CD8-positive, alpha-beta memory T cell (primary cell): Measurements from ENCODE around the gene BFSP2. TPM values are rescaled to one million over a fixed set of nuclear protein-coding genes. Genes with fewer than 3 reads are reported as not detected.
"Not testable (repeated sequence)": the region's sequence is repeated elsewhere in the genome, so short reads cannot be mapped to it uniquely, and the experiment has no call there.

Experiments used
- CTCF ChIA-PET: fragments of 350-600 bp; sonication (Branson Sonifier 250); formaldehyde crosslinking; loops from one replicate; lab custom pipeline; 2021; ENCODE audit warnings: antibody characterized with exemption; lab: Charles Lee
- POLR2A ChIA-PET: fragments of 350-600 bp; sonication (Branson Sonifier 250); formaldehyde crosslinking; loops from one replicate; lab custom pipeline; 2021; ENCODE audit warnings: antibody characterized with exemption; lab: Charles Lee
- DNase-seq, 5 donors: peaks; one replicate each; pipeline versions ENCODE4 v3.0.0 to v3.0.0-alpha.2; 2020 to 2022; ENCODE audit warnings: mixed read lengths in 1 of 5
- H3K27ac ChIP-seq: one replicate; pipeline ENCODE4 v1.7.0; 2013; ENCODE audit warnings: low read depth, mild to moderate bottlenecking, low read length, moderate library complexity
- H3K27me3 ChIP-seq: 2 replicates; pipeline ENCODE4 v1.7.0; 2013; ENCODE audit warnings: low read length, mild to moderate bottlenecking; ENCODE audit not compliant: insufficient read depth, poor library complexity, severe bottlenecking
- H3K36me3 ChIP-seq: 2 replicates; pipeline ENCODE4 v1.7.0; 2013; ENCODE audit warnings: mild to moderate bottlenecking, low read length, moderate library complexity; ENCODE audit not compliant: insufficient read depth
- H3K4me1 ChIP-seq: 2 replicates; pipeline ENCODE4 v1.7.0; 2013; ENCODE audit warnings: mild to moderate bottlenecking, low read length, moderate library complexity; ENCODE audit not compliant: insufficient read depth
- H3K4me3 ChIP-seq: 2 replicates; pipeline ENCODE4 v1.7.0; 2013; ENCODE audit warnings: mild to moderate bottlenecking, low read length
- H3K9me3 ChIP-seq: 2 replicates; pipeline ENCODE4 v1.7.0; 2013; ENCODE audit warnings: mild to moderate bottlenecking, low read length
- H3K27ac Mint-ChIP-seq, 8 donors: one replicate each; pipeline ENCODE4 v1.8.0; 2020 to 2021; ENCODE audit warnings: mixed read lengths in 8 of 8, mild to moderate bottlenecking in 6 of 8, inconsistent platforms in 3 of 8, moderate library complexity in 3 of 8
- H3K27me3 Mint-ChIP-seq, 2 donors: one replicate each; pipeline ENCODE4 v1.8.0; 2020 to 2021; ENCODE audit warnings: mixed read lengths in 2 of 2, mild to moderate bottlenecking in 1 of 2, moderate library complexity in 1 of 2
- H3K36me3 Mint-ChIP-seq, 3 donors: one replicate each; pipeline ENCODE4 v1.8.0; 2020 to 2021; ENCODE audit warnings: mixed read lengths in 3 of 3, inconsistent platforms in 1 of 3, mild to moderate bottlenecking in 1 of 3
- H3K4me1 Mint-ChIP-seq, 3 donors: one replicate each; pipeline ENCODE4 v1.8.0; 2020 to 2021; ENCODE audit warnings: mixed read lengths in 3 of 3, inconsistent platforms in 1 of 3, mild to moderate bottlenecking in 1 of 3
- H3K4me3 Mint-ChIP-seq, 7 donors: one replicate each; pipeline ENCODE4 v1.8.0; 2020 to 2021; ENCODE audit warnings: mixed read lengths in 7 of 7, mild to moderate bottlenecking in 6 of 7, moderate library complexity in 4 of 7, inconsistent platforms in 2 of 7
- H3K9me3 Mint-ChIP-seq, 5 donors: one replicate each; pipeline ENCODE4 v1.8.0; 2020 to 2022; ENCODE audit warnings: mixed read lengths in 5 of 5, mild to moderate bottlenecking in 3 of 5, moderate library complexity in 2 of 5, inconsistent platforms in 1 of 5
- polyA plus RNA-seq: library from polyadenylated mRNA; unstranded; fragments of 300-500 nt; fragmentation: Illumina TruSeq; gene quantifications from one replicate; pipeline ENCODE4 v1.2.3, GENCODE V29; 2021
- total RNA-seq, 2 experiments: library from RNA; stranded (reverse); gene quantifications; one replicate each; pipeline ENCODE4 v1.2.3, GENCODE V29; 2021

BFSP2 gene
- total and polyA plus RNA-seq, 3 experiments from 2014 or later = 0.82 TPM; not detected in 2

DNA sequence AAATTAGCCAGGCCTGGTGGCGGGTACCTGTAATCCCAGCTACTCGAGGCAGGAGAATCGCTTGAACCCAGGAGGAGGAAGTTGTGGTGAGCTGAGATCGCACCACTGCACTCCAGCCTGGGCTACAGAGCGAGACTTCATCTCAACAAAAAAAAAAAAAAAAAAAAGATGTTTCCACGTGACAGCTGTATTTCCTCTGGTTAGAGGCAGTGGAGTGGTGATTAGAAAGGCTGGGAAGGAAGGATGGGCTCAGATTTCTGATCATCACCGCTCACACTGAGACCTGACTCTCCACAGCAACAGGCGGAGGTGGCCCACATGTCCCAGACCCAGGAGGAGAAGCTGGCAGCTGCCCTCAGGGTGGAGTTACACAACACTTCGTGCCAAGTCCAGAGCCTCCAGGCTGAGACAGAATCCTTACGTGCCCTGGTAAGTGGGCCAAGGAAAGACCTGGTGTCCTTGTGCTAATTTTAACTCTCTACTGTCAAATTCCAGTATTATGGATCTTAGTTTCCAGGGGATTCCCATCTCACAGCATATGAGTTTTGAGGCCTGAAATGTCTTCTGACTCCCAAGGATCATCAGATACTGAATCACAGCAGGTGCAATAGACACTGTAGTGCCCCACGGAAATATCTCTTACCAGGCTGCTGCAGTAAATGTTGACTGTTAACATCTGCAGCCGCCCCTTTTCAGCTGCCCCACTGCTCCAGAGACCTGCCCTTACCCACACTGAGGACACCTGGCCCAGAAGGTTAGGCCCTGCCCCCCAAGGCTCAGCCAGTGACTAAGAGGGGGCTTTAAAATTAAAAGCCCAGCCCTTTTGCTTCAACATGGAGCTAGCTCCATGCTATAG is 66.9 kb downstream of the BFSP2 start:
- H3K4me1 ChIP-seq = no peaks in the 10 kb centered on the region

DNA sequence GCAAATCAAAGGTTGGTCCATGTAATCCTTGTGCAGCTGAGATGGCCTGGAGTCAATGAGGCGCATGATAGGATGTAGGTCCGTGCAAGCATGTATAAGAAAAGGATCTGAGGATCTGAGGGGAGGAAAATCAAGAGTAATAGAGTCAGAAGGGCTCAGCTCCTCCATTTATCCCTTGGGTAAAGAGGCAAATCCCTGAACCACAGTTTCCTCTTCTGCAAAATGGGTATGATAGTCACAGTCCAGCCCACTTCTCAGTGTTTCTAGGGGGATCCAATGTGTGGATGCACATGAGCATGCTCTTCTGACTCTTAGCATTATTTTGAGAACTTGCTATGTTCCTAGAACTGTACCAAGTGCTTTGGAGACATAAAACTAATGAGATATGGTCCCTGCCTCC is 67.9 kb downstream of the BFSP2 start:
- DNase-seq = no peak
- no peaks in the 10 kb centered on the region for H3K4me1 ChIP-seq

More for the DNA sequence above, 66.9 kb downstream of the BFSP2 start:
- Mint-ChIP-seq H3K9me3 (no peaks in the 10 kb centered on the region), H3K27ac (peak overlapping the region in 1 of 8 donors; percentile 48), H3K4me1 (peaks cover 5 to 42% (median 19%) of the 10 kb centered on the region in 3 donors), H3K36me3 (peaks cover 0 to 1% (median 0%) of the 10 kb centered on the region in 3 donors), H3K4me3 (peak overlapping the region in 1 of 7 donors; percentile 11), H3K27me3 (peaks cover 0 to 4% of the 10 kb centered on the region in 2 donors)
- POLR2A ChIA-PET = interaction anchor here (0.6 to 1.2 kb wide), 3 partner anchors 18 to 110 kb away, joined by 3 to 5 read pairs (median 3); partner anchors contain the start of gene CDV3
- Histone ChIP-seq H3K27ac (no peak overlapping the region), H3K36me3 (no peaks in the 10 kb centered on the region), H3K27me3 (no peaks in the 10 kb centered on the region), H3K4me3 (no peak overlapping the region), H3K9me3 (no peaks in the 10 kb centered on the region)
- DNase-seq = no peak
- CTCF ChIA-PET = interaction anchor here (1.4 to 2.0 kb wide), 2 partner anchors 10 to 16 kb away, joined by 3 to 7 read pairs; no protein-coding TSS in a partner anchor

DNA sequence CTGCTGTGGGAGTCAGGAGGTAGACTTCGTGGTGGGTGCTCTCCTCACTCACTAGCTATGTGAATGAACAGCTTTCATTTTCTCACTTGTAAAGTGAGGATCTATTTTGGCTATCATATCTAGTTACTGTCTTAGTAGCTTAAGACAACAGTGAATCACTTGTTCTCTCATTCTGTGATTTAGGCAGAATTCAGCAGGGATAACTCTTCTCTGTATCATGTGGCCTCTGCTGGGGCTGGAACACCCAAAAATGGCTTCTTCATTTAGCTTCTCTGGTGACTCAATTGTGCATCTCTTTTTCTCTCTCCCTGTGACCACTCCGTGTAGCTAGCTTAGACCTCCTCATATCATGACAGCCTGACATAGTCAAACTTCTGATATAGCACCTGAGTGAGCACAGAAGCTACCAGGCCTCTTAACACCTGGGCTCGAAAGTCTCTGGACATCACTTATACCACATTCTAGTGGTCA is 68.4 kb downstream of the BFSP2 start:
- no peak overlapping the region for H3K4me3 ChIP-seq
- peak overlapping the region in 1 of 7 donors; percentile 36 for H3K4me3 Mint-ChIP-seq
- DNase-seq = no peak
- no peak overlapping the region for H3K27ac ChIP-seq
- no peaks in the 10 kb centered on the region for H3K4me1 ChIP-seq
- POLR2A ChIA-PET = no interaction called here
- no peaks in the 10 kb centered on the region for H3K36me3 ChIP-seq
- peaks cover 5 to 35% (median 19%) of the 10 kb centered on the region in 3 donors for H3K4me1 Mint-ChIP-seq
- CTCF ChIA-PET = interaction anchor here (1.1 to 2.0 kb wide), 4 partner anchors 9 to 20 kb away, joined by 3 to 7 read pairs (median 4); no protein-coding TSS in a partner anchor
- peaks cover 0 to 1% (median 0%) of the 10 kb centered on the region in 3 donors for H3K36me3 Mint-ChIP-seq
- no peaks in the 10 kb centered on the region for H3K9me3 ChIP-seq
- H3K27me3 ChIP-seq = no peaks in the 10 kb centered on the region
- no peaks in the 10 kb centered on the region for H3K9me3 Mint-ChIP-seq
- peak overlapping the region in 2 of 8 donors; percentile 6 to 21 for H3K27ac Mint-ChIP-seq
- H3K27me3 Mint-ChIP-seq = peaks cover 0 to 4% of the 10 kb centered on the region in 2 donors

More for the DNA sequence above, 67.9 kb downstream of the BFSP2 start:
- peaks cover 0 to 4% of the 10 kb centered on the region in 2 donors for H3K27me3 Mint-ChIP-seq
- H3K9me3 Mint-ChIP-seq = no peaks in the 10 kb centered on the region
- Histone ChIP-seq H3K36me3 (no peaks in the 10 kb centered on the region), H3K9me3 (no peaks in the 10 kb centered on the region), H3K27ac (no peak overlapping the region), H3K4me3 (no peak overlapping the region), H3K27me3 (no peaks in the 10 kb centered on the region)
- H3K27ac Mint-ChIP-seq = peak overlapping the region in 1 of 8 donors; percentile 21
- peak overlapping the region in 1 of 7 donors; percentile 36 for H3K4me3 Mint-ChIP-seq
- peaks cover 0 to 1% (median 0%) of the 10 kb centered on the region in 3 donors for H3K36me3 Mint-ChIP-seq
- H3K4me1 Mint-ChIP-seq = peaks cover 5 to 40% (median 19%) of the 10 kb centered on the region in 3 donors
- CTCF ChIA-PET = interaction anchor here (1.4 to 2.0 kb wide), 3 partner anchors 11 to 20 kb away, joined by 3 to 7 read pairs (median 4); no protein-coding TSS in a partner anchor
- POLR2A ChIA-PET = no interaction called here

DNA sequence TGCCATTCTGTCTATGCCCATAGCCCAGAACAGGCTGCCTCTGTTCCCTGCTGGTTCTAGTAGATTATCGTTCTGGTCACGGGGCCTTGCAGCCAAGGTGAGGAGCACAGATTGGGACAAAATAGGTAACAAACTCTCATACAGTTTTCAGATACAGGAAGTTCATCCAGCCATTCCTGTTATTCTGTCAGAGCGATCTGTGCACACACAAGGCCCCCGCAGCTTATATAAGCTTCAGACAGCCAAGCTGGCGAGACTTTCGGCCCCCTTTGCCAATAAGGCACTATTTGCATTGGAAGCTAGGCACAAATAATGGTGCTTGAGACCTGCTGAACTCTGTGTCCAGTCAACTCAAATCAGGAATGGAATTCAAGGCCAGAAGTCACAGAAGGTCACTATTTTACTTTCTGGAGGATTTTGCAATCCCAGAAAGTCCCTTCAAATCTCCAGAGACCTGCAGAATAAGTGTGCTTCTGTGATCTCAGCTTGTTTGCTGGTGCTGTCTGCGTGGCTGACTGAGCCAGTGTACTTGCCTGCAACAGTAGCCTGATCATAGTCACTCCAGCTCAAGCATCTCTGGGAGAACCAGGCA is 69.4 kb downstream of the BFSP2 start:
- H3K27ac Mint-ChIP-seq = peak overlapping the region in 1 of 8 donors; percentile 18
- Histone ChIP-seq H3K36me3 (no peaks in the 10 kb centered on the region), H3K4me3 (no peak overlapping the region), H3K27me3 (no peaks in the 10 kb centered on the region), H3K4me1 (no peaks in the 10 kb centered on the region), H3K27ac (no peak overlapping the region), H3K9me3 (no peaks in the 10 kb centered on the region)
- H3K27me3 Mint-ChIP-seq = peaks cover 0 to 4% of the 10 kb centered on the region in 2 donors
- DNase-seq = no peak
- CTCF ChIA-PET = interaction anchor here (1.1 kb wide), 1 partner anchor 10 kb away, joined by 3 read pairs; no protein-coding TSS in a partner anchor
- H3K9me3 Mint-ChIP-seq = no peaks in the 10 kb centered on the region
- POLR2A ChIA-PET = no interaction called here
- peaks cover 0 to 1% (median 0%) of the 10 kb centered on the region in 3 donors for H3K36me3 Mint-ChIP-seq
- no peak overlapping the region for H3K4me3 Mint-ChIP-seq
- peaks cover 5 to 30% (median 23%) of the 10 kb centered on the region in 3 donors for H3K4me1 Mint-ChIP-seq

DNA sequence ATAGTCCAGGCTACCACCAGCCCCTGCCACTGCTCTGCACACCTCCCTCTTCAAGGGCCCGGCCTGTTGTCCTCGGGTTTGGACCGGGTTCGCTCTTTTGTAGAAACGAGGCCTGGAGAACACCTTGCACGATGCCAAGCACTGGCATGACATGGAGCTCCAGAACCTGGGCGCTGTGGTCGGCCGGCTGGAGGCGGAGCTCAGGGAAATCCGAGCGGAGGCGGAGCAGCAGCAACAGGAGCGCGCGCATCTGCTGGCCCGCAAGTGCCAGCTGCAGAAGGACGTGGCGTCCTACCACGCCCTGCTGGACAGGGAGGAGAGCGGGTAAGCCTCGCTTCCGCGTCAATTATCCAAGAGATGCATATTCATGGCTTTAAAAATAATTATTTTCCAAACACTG is 72.4 kb downstream of the BFSP2 start:
- Histone ChIP-seq H3K9me3 (no peaks in the 10 kb centered on the region), H3K4me1 (peaks cover 9% of the 10 kb centered on the region), H3K4me3 (no peak overlapping the region), H3K36me3 (no peaks in the 10 kb centered on the region), H3K27me3 (no peaks in the 10 kb centered on the region), H3K27ac (no peak overlapping the region)
- Mint-ChIP-seq H3K4me3 (no peak overlapping the region), H3K4me1 (peaks cover 4 to 41% (median 35%) of the 10 kb centered on the region in 3 donors), H3K27ac (no peak overlapping the region), H3K27me3 (no peaks in the 10 kb centered on the region), H3K36me3 (peaks cover 0 to 1% (median 0%) of the 10 kb centered on the region in 3 donors), H3K9me3 (no peaks in the 10 kb centered on the region)
- CTCF ChIA-PET = interaction anchor here (0.9 to 2.1 kb wide), 2 partner anchors 16 to 20 kb away, joined by 3 to 7 read pairs; no protein-coding TSS in a partner anchor
- DNase-seq = no peak
- POLR2A ChIA-PET = no interaction called here

DNA sequence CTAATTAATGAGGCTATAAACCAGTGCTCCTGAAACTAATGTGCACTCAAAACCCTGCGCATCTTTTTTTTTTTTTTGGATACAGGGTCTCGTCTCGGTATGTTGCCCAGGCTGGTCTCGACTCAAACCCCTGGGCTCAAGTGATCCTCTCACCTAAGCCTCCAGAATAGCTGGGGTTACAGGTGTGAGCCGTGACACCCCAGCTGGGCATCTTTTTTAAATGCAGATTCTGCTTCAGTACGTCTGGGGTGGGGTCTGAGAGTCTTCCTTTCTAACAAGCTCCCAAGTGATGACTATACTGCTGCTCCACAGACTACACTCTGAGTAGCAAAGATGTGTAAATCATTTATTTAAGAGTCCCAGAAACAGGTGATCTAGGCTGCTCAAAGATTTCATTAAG is 73.0 kb downstream of the BFSP2 start:
- Mint-ChIP-seq H3K27me3 (no peaks in the 10 kb centered on the region), H3K4me1 (peaks cover 7 to 42% (median 29%) of the 10 kb centered on the region in 3 donors), H3K27ac (no peak overlapping the region), H3K9me3 (no peaks in the 10 kb centered on the region), H3K36me3 (peaks cover 0 to 1% (median 0%) of the 10 kb centered on the region in 3 donors), H3K4me3 (no peak overlapping the region)
- ChIA-PET CTCF (interaction anchor here (0.9 to 2.1 kb wide), 2 partner anchors 15 to 21 kb away, joined by 3 to 7 read pairs; no protein-coding TSS in a partner anchor), POLR2A (no interaction called here)
- Histone ChIP-seq H3K4me1 (peaks cover 9% of the 10 kb centered on the region), H3K27ac (no peak overlapping the region), H3K27me3 (no peaks in the 10 kb centered on the region), H3K9me3 (no peaks in the 10 kb centered on the region), H3K4me3 (no peak overlapping the region), H3K36me3 (no peaks in the 10 kb centered on the region)
- no peak for DNase-seq

DNA sequence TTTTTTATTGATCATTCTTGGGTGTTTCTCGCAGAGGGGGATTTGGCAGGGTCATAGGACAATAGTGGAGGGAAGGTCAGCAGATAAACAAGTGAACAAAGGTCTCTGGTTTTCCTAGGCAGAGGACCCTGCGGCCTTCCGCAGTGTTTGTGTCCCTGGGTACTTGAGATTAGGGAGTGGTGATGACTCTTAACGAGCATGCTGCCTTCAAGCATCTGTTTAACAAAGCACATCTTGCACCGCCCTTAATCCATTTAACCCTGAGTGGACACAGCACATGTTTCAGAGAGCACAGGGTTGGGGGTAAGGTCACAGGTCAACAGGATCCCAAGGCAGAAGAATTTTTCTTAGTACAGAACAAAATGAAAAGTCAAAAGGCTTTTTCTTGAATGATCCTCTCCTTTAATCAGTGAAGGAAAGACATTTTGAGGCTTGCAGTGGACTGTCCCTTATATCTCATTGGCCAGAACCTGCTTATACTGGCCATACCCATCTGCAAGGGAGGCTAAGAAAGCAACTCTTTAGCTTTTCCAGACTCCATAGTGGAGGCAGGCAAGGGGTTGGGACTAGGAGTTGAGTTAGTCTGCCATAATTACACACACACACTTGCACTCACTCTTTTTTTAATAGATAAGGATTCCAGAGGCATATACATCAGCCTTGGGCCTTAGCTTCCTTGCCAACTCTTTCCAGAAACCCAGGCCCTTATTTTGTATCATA is 73.8 kb downstream of the BFSP2 start:
- H3K27ac ChIP-seq, H3K4me3 Mint-ChIP-seq, H3K36me3 ChIP-seq, H3K36me3 Mint-ChIP-seq, H3K9me3 ChIP-seq, POLR2A ChIA-PET, H3K9me3 Mint-ChIP-seq, H3K27me3 Mint-ChIP-seq, DNase-seq, H3K4me3 ChIP-seq, H3K27me3 ChIP-seq: not testable (repeated sequence)
- H3K27ac Mint-ChIP-seq = peak overlapping the region in 1 of 8 donors; percentile 37
- CTCF ChIA-PET = interaction anchor here (1.2 to 2.1 kb wide), 2 partner anchors 15 to 28 kb away, joined by 3 to 7 read pairs; no protein-coding TSS in a partner anchor
- H3K4me1 ChIP-seq = peaks cover 14% of the 10 kb centered on the region
- H3K4me1 Mint-ChIP-seq = peaks cover 8 to 43% (median 30%) of the 10 kb centered on the region in 3 donors
